Activated naive CD4-positive, alpha-beta T cell treated with anti-CD3 and anti-CD28 coated beads for 36 hours (primary cell): ENCODE results near the gene CYP1B1. TPM values are rescaled to one million over a fixed set of nuclear protein-coding genes. Genes with fewer than 3 reads are reported as not detected.
"Not testable (repeated sequence)": the region's sequence is repeated elsewhere in the genome, so short reads cannot be mapped to it uniquely, and the experiment has no call there.

ENCODE experiments used
- CTCF ChIA-PET: fragments of 350-600 bp; sonication (Branson Sonifier 250); formaldehyde crosslinking; loops from one replicate; lab custom pipeline; 2021; ENCODE audit warnings: antibody characterized with exemption; lab: Charles Lee
- DNase-seq: peaks from one replicate; pipeline ENCODE4 v3.0.0-alpha.2; 2020
- H3K27ac Mint-ChIP-seq: one replicate; pipeline ENCODE4 v1.8.0; 2021; ENCODE audit warnings: mild to moderate bottlenecking, mixed read lengths
- H3K27me3 Mint-ChIP-seq: one replicate; pipeline ENCODE4 v1.8.0; 2021; ENCODE audit warnings: low read depth, mixed read lengths
- H3K36me3 Mint-ChIP-seq: one replicate; pipeline ENCODE4 v1.8.0; 2021; ENCODE audit warnings: low read depth, mixed read lengths
- H3K4me1 Mint-ChIP-seq: one replicate; pipeline ENCODE4 v1.8.0; 2021; ENCODE audit warnings: low read depth, mixed read lengths
- H3K4me3 Mint-ChIP-seq: one replicate; pipeline ENCODE4 v1.8.0; 2021; ENCODE audit warnings: mild to moderate bottlenecking, moderate library complexity, mixed read lengths
- H3K9me3 Mint-ChIP-seq: one replicate; pipeline ENCODE4 v1.8.0; 2021; ENCODE audit warnings: mixed read lengths
- intact Hi-C: fragments of 100-400 bp; cut with micrococcal nuclease; formaldehyde crosslinking; loops from one replicate; pipeline ENCODE4 v1.15.1; 2023
- total RNA-seq, 2 experiments: library from RNA; stranded (reverse); gene quantifications; one replicate each; pipeline ENCODE4 v1.2.3, GENCODE V29; 2021

CYP1B1 gene
- total RNA-seq, 2 experiments from 2014 or later = 2.4 to 2.5 TPM

- DNase-seq, H3K27ac Mint-ChIP-seq, H3K4me3 Mint-ChIP-seq, H3K9me3 Mint-ChIP-seq, H3K36me3 Mint-ChIP-seq, H3K4me1 Mint-ChIP-seq, CTCF ChIA-PET: not testable (repeated sequence)
- peaks cover 23% of the 10 kb centered on the region for H3K27me3 Mint-ChIP-seq
- intact Hi-C loops = loop anchor here (5.0 kb wide), 1 partner anchor 714 kb away; no protein-coding TSS in a partner anchor
Measured at GRCh38 chr2:38111350-38111749, 35.4 kb upstream of the CYP1B1 start.

GRCh38 chr2:38109732-38110181 lies 33.8 kb upstream of the CYP1B1 start:
- CTCF ChIA-PET = interaction anchor here (0.8 to 2.1 kb wide), 6 partner anchors 8 to 165 kb away, joined by 3 to 11 read pairs (median 4); partner anchors contain the start of gene CYP1B1
- no peak for DNase-seq
- H3K4me3 Mint-ChIP-seq = no peak overlapping the region
- peaks cover 26% of the 10 kb centered on the region for H3K27me3 Mint-ChIP-seq
- H3K36me3 Mint-ChIP-seq = no peaks in the 10 kb centered on the region
- no peaks in the 10 kb centered on the region for H3K9me3 Mint-ChIP-seq
- H3K27ac Mint-ChIP-seq = no peak overlapping the region
- peaks cover 14% of the 10 kb centered on the region for H3K4me1 Mint-ChIP-seq
- intact Hi-C loops = loop anchor here (5.0 kb wide), 1 partner anchor 712 kb away; no protein-coding TSS in a partner anchor

- Mint-ChIP-seq H3K9me3 (no peaks in the 10 kb centered on the region), H3K4me3 (no peak overlapping the region), H3K4me1 (peaks cover 14% of the 10 kb centered on the region), H3K36me3 (no peaks in the 10 kb centered on the region), H3K27ac (no peak overlapping the region), H3K27me3 (peaks cover 26% of the 10 kb centered on the region)
- no peak for DNase-seq
- CTCF ChIA-PET = interaction anchor here (0.8 to 2.1 kb wide), 5 partner anchors 8 to 165 kb away, joined by 3 to 11 read pairs (median 4); no protein-coding TSS in a partner anchor
- intact Hi-C loops = no loop called here
Measured at GRCh38 chr2:38108907-38109731, 33.2 kb upstream of the CYP1B1 start.

- CTCF ChIA-PET = interaction anchor here (1.9 kb wide), 1 partner anchor 8 kb away, joined by 6 read pairs; no protein-coding TSS in a partner anchor
- peaks cover 2% of the 10 kb centered on the region for H3K36me3 Mint-ChIP-seq
- no peak for DNase-seq
- peaks cover 14% of the 10 kb centered on the region for H3K4me1 Mint-ChIP-seq
- H3K27ac Mint-ChIP-seq = no peak overlapping the region
- H3K27me3 Mint-ChIP-seq = peaks cover 29% of the 10 kb centered on the region
- intact Hi-C loops = no loop called here
- H3K9me3 Mint-ChIP-seq = peaks cover 6% of the 10 kb centered on the region
- H3K4me3 Mint-ChIP-seq = no peak overlapping the region
Measured at GRCh38 chr2:38107738-38108410, 31.9 kb upstream of the CYP1B1 start.

- Mint-ChIP-seq H3K27ac (no peak overlapping the region), H3K36me3 (peaks cover 2% of the 10 kb centered on the region), H3K27me3 (peaks cover 29% of the 10 kb centered on the region), H3K9me3 (peaks cover 6% of the 10 kb centered on the region), H3K4me3 (no peak overlapping the region), H3K4me1 (peaks cover 14% of the 10 kb centered on the region)
- no peak for DNase-seq
- intact Hi-C loops = loop anchor here (1.0 kb wide), 3 partner anchors 29 to 171 kb away; no protein-coding TSS in a partner anchor
- CTCF ChIA-PET = interaction anchor here (0.8 to 1.9 kb wide), 2 partner anchors 10 to 30 kb away, joined by 3 to 6 read pairs; partner anchors contain the start of gene CYP1B1
Measured at GRCh38 chr2:38106405-38107094, 30.6 kb upstream of the CYP1B1 start.

DNA sequence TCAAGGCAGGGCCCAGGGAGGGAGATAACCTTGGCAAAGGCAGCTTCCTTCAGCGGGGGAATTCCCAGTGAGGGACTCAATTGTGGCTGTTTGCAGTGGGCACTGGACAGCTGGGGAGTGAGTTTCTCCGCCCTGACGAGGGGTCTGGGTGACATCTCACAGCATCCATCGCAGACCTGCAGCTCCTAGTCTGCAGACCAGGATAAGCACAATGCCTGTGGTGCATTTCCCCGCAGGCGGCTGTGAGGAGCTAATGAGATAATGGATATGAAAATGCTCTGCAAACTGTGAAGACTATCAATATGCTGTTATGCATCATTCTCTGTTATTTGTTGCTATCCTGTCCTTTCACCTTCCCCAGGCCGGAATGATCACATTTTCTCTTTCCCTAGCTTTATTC lies 30.0 kb upstream of the CYP1B1 start:
- no peak for DNase-seq
- CTCF ChIA-PET = interaction anchor here (0.6 to 1.9 kb wide), 4 partner anchors 10 to 1274 kb away, joined by 3 to 6 read pairs (median 4); partner anchors contain the start of gene CYP1B1

GRCh38 chr2:38104598-38104997 lies 28.6 kb upstream of the CYP1B1 start:
- Mint-ChIP-seq H3K27me3 (peaks cover 33% of the 10 kb centered on the region), H3K27ac (no peak overlapping the region), H3K9me3 (peaks cover 6% of the 10 kb centered on the region), H3K4me1 (peaks cover 14% of the 10 kb centered on the region), H3K4me3 (no peak overlapping the region), H3K36me3 (peaks cover 2% of the 10 kb centered on the region)
- intact Hi-C loops = no loop called here
- DNase-seq = no peak
- CTCF ChIA-PET = interaction anchor here (1.0 to 2.8 kb wide), 2 partner anchors 28 to 122 kb away, joined by 3 to 6 read pairs; partner anchors contain the start of gene CYP1B1

More for the DNA sequence above, 30.0 kb upstream of the CYP1B1 start:
- H3K4me3 Mint-ChIP-seq = no peak overlapping the region
- peaks cover 27% of the 10 kb centered on the region for H3K27me3 Mint-ChIP-seq
- H3K36me3 Mint-ChIP-seq = peaks cover 2% of the 10 kb centered on the region
- peaks cover 14% of the 10 kb centered on the region for H3K4me1 Mint-ChIP-seq
- H3K27ac Mint-ChIP-seq = no peak overlapping the region
- peaks cover 6% of the 10 kb centered on the region for H3K9me3 Mint-ChIP-seq
- intact Hi-C loops = loop anchor here (1.0 kb wide), 3 partner anchors 29 to 171 kb away; no protein-coding TSS in a partner anchor

DNA sequence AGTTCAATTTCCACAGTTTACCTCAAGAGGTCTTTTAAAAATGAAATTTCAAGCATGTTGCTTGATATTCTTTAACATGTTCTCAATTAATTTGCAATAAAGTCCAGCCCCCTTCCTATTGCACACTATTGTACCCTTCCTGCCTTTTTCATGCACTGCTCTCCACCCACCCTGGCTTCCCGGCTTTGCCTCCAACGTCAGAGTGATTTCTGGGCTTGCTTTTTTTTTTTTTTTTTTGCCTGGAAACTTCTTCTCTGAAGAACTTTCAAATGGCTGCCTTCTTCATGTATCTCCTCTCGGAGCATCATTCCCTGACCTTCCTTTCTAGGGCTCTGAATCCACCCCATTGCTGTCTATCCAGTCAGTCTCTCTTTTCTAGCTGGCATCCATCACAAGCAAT lies 24.4 kb upstream of the CYP1B1 start:
- Mint-ChIP-seq H3K36me3 (peaks cover 2% of the 10 kb centered on the region), H3K27ac (no peak overlapping the region), H3K27me3 (peaks cover 58% of the 10 kb centered on the region), H3K4me1 (peaks cover 7% of the 10 kb centered on the region), H3K9me3 (peaks cover 6% of the 10 kb centered on the region), H3K4me3 (no peak overlapping the region)
- CTCF ChIA-PET = no interaction called here
- intact Hi-C loops = no loop called here
- DNase-seq = no peak

GRCh38 chr2:38099099-38100028 lies 23.4 kb upstream of the CYP1B1 start:
- H3K36me3 Mint-ChIP-seq = peaks cover 2% of the 10 kb centered on the region
- peaks cover 6% of the 10 kb centered on the region for H3K9me3 Mint-ChIP-seq
- no peak overlapping the region for H3K4me3 Mint-ChIP-seq
- H3K27me3 Mint-ChIP-seq = peaks cover 64% of the 10 kb centered on the region
- DNase-seq = no peak
- CTCF ChIA-PET = no interaction called here
- intact Hi-C loops = no loop called here
- H3K4me1 Mint-ChIP-seq = peaks cover 7% of the 10 kb centered on the region
- H3K27ac Mint-ChIP-seq = no peak overlapping the region

DNA sequence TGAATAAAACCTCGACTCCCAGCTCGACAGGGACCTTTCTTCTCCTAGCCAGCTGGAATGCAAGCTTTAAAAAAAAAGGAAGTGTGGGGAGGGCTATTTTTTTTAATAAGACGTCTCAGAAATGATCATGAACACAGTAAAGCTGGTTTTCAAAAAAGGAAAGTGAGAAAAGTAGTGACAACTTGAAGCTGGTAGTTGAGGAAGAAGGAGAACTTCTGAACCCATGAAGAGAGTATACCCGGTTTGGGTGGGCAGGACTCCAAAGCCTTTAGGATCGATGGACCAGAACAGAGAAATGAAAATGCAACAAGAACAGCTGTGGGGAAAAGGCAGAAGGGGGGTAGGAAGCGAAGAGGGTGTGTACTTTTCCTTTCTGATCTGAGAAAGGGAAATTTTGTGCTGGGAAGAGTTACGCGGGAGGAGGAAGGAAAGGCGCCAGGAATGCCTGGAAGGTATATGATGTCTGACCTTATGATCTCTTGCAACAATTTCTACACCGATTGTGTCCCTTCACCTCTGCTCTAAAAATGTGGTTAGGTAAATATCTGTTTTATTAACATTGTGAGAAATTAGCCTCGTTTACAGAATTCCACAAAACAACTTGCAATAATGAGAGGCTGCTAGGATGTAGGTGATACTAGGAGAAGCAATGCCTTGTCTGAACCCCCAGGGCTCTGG lies 22.6 kb upstream of the CYP1B1 start:
- CTCF ChIA-PET = interaction anchor here (0.7 to 0.9 kb wide), 2 partner anchors 17 to 818 kb away, joined by 3 read pairs; no protein-coding TSS in a partner anchor
- Mint-ChIP-seq H3K4me1 (peaks cover 7% of the 10 kb centered on the region), H3K36me3 (peaks cover 2% of the 10 kb centered on the region), H3K4me3 (no peak overlapping the region), H3K27me3 (peaks cover 65% of the 10 kb centered on the region), H3K9me3 (peaks cover 4% of the 10 kb centered on the region), H3K27ac (no peak overlapping the region)
- intact Hi-C loops = no loop called here
- no peak for DNase-seq
